Inferior parietal cortex (tissue), 1 donor: ENCODE measurements around the gene STAT3.
"Not testable (repeated sequence)": the region's sequence is repeated elsewhere in the genome, so short reads cannot be mapped to it uniquely, and the experiment has no call there.

Experiments
- DNase-seq: peaks from one replicate; pipeline ENCODE4 v3.0.0-alpha.2; 2016; ENCODE audit errors: extremely low spot score

STAT3 gene

GRCh38 chr17:42388381-42389134, at the start of gene STAT3:
Gene STAT3, minus strand, starts transcription at chr17:42388442. Its CDS starts 39,926 bp downstream, at chr17:42348516.
- peak; percentile 100 for DNase-seq

- DNase-seq = peak; percentile 31
These were observed 48.1 kb upstream of the STAT3 start for GRCh38 chr17:42436391-42436790.

- no peak for DNase-seq
These were observed 43.5 kb upstream of the STAT3 start for GRCh38 chr17:42431758-42432161.

GRCh38 chr17:42429726-42430447, 41.6 kb upstream of the STAT3 start:
- DNase-seq = no peak

- peak; percentile 83 for DNase-seq
These were observed 40.1 kb upstream of the STAT3 start for GRCh38 chr17:42428141-42428944.

- DNase-seq = no peak
These were observed 36.9 kb upstream of the STAT3 start for GRCh38 chr17:42424991-42425610.

GRCh38 chr17:42423766-42424165, 35.5 kb upstream of the STAT3 start:
- no peak for DNase-seq

GRCh38 chr17:42422958-42423712, 34.9 kb upstream of the STAT3 start, which contains the start of gene CAVIN1:
Gene CAVIN1, minus strand, starts transcription at chr17:42423256. Its CDS starts 159 bp downstream, at chr17:42423097.
- DNase-seq = peak; percentile 82

- DNase-seq = no peak
These were observed 34.2 kb upstream of the STAT3 start for GRCh38 chr17:42422412-42422957.

GRCh38 chr17:42421507-42422338, 33.5 kb upstream of the STAT3 start:
- no peak for DNase-seq

- DNase-seq = no peak
These were observed 32.9 kb upstream of the STAT3 start for GRCh38 chr17:42421136-42421506.

- not testable (repeated sequence) for DNase-seq
These were observed 29.7 kb upstream of the STAT3 start for GRCh38 chr17:42417981-42418380.

- DNase-seq = no peak
These were observed 26.6 kb upstream of the STAT3 start for GRCh38 chr17:42414704-42415409.

GRCh38 chr17:42413464-42414040, 25.3 kb upstream of the STAT3 start:
- no peak for DNase-seq

- DNase-seq = no peak
These were observed 23.9 kb upstream of the STAT3 start for GRCh38 chr17:42411905-42412679.

GRCh38 chr17:42411361-42411760, 23.1 kb upstream of the STAT3 start:
- no peak for DNase-seq

GRCh38 chr17:42410319-42410685, 22.1 kb upstream of the STAT3 start:
- DNase-seq = no peak
